Glomerular visceral epithelial cell (primary cell): ENCODE data around the gene SLC16A8.
A peak's percentile ranks its signal among the peaks of the same experiment; 100 is the strongest.
"Not testable (repeated sequence)": the region's sequence is repeated elsewhere in the genome, so short reads cannot be mapped to it uniquely, and the experiment has no call there.

Source experiments
- DNase-seq: peaks from one replicate; pipeline ENCODE4 v3.0.0-alpha.2; 2016; ENCODE audit errors: extremely low spot score

The SLC16A8 gene

DNA sequence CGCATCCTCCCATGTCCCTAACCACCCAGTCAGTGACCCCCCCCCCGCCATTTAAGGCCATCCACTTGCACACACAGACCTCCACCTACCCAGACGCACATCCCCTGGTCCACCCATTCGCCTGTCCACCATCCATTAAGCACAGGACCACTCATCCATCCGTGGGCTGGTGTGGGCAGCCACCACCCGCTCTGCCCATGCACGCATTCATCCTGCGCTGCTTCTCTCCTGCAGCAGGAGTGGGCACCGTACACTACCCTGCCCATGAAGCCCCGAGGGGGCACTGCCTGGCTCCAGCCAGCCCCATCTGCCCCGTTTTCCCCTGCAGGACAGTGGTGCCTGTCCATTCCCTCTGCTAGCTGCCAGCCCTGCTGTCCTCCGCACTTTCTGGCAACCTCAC, 3.9 kb upstream of the SLC16A8 start:
- DNase-seq, result no peak

DNA sequence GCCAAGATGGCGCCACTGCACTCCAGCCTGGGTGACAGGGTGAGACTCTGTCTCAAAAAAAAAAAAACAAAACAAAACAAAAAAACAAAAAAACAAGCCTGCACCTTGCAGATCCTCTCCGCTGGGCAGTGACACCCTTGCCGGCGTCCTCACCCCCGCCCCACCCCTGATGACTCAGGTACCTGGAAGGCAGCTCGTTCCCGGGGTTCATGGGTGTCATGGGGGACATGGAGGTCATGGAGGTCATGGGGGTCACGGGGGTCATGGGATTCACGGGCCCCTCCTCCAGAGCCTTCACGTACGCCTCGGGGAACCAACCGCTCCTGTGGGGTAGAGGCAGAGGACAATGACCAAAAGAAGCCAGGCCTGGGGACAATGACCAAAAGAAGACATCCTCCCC, 3.0 kb upstream of the SLC16A8 start:
- DNase-seq, result no peak

DNA sequence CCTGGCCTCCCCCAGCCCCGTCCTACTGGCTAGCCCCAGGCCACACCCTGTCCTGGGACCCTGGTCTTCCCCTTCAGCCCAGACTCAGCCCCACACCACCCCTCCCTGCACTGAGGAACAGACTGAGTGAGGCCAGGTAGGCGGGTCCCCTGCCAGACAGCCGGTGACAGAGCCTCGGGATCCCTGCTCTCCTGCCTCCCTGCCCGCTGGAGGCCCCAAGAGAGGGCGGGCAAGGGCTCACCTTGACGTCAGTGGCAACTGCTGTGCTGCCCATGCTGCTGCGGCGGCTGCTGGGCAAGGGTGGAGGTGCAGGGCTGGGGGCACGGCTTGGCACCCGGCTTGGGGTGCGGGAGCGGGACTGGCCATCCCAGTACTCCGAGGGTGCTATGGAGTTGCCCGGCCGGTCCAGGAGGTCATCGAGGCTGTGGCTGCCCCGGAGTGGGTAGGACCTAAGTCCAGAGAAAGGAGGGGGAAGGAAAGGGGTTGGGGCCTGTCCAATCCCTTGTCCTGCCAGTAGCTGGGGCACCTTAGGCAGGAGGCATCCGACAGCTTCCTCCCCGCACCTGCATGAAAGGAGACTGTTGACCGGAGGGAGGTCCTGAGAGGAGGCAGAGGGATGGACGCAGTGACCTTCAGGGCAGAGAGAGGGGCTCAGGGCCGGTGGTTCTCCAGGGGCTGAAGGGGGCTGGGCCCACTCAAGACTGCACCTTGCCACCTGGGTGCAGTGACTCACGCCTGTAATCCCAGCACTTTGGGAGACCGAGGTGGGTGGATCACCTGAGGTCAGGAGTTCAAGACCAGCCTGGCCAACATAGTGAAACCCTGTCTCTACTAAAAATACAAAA, 2.2 kb upstream of the SLC16A8 start:
- DNase-seq, result no peak

DNA sequence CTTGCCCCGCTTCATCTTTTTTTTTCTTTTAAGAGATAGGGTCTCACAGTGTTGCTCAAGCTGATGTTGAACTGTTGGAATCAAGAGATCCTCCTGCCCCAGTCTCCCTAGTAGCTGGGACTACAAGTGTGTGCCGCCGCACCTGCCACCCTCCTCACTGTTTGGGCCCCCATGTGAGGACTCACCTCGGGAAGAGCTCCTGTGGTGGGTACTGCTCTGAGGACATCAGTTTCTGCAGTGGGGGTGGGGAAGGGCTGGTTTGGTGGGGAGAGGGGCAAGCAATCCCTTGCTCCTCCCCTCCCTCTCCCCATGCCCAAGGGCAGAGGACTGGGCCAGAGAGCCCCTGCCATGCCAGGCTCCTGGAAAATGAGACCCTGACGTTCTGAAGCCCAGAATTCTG, 1.5 kb upstream of the SLC16A8 start:
- no peak for DNase-seq

DNA sequence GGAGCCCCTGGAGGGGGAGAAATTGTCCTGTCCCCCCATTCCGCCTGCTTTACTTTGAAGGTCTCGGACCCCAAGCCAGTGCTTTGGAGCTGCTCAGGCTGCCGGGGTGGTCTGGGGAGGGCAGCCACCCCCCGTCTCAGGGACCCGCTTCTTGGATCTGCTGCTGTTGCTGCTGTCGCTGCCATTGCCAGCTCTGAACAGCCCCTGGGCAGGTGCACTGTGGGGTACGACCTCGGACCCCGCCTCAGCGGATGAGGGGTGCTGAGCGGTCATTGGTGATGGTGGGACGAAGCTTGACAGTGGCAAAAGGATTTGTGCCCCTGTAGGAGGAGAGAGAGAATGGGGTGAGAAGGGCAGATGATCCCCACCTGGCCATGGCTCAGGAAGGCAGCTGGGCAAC, 1.1 kb upstream of the SLC16A8 start:
- no peak for DNase-seq

DNA sequence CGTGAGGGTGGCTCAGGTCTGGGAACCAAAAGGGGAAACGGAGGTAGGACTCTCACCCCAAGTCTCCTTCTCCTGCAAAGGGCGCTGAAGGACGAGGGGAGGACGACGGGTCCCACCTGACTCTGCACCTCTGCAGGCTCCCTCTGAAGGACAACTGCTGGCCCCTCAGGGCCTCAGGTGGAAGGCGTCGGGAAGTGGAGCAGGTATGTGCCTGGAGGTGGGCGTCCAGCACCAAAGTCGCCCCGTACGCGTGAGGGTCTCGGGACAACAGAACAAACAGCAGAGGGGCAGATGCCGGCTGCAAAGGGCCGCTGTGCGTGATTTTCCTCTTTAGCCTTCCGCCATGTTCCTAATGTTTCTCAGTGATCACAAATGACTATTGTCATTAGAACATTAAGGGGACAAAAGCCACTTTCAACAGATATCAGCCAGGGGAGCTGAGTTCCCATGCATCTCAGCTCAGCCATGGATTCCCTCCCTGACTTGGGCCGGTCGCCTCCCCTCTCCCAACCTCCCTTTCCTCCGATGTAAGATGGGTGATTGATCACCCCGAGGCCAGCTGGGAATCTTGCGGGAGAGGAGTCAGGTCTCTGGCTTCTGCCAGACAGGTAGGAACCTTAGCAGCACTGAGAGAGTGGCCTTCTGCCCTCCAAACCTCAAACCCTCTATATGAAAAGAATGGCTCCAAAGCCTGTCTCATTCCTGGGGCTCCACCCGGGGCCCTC, 836 bp downstream of the SLC16A8 start:
- DNase-seq, result no peak

DNA sequence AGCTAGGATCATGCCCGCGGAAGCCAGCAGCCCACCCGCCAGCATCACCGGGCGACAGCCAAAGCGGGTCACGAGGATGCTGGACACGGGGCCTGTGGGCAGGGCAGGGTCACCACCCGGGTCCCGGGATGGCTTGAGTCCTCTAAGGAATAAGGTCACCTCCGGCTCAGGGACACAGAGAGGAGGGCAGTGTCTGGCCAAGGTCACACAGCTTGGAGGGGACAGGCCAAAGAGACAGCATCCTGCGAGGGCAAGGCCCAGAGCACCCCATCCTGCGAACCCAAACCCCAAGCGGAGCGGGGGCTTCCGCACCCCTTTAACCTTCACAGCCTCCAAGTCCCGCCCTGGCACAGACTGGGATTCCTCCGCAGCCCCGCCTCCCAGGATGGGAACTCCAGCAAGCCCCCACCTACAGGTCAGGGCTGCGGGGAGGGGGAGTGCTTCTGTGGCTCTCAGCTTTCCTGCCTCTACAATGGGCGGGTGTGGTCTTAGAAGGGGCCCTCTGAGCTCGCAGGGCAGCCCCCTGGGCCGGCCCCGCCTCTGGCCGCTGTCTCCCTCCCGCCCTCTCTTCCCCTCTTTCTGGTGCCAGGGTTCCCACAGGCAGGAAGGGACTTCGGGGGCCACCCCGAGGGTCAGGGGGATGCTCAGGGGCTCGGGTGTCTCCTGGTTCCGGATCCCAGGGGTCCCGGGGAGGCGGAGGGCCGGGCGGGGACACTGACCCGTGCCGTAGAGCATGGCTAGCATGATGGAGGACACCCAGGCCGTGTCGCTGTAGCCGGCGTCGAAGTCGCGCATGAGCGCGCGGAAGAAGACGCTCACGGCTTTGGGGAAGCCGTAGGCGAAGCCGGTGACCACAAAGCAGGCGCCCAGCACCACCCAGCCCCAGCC, 1.8 kb downstream of the SLC16A8 start:
- DNase-seq, result no peak

DNA sequence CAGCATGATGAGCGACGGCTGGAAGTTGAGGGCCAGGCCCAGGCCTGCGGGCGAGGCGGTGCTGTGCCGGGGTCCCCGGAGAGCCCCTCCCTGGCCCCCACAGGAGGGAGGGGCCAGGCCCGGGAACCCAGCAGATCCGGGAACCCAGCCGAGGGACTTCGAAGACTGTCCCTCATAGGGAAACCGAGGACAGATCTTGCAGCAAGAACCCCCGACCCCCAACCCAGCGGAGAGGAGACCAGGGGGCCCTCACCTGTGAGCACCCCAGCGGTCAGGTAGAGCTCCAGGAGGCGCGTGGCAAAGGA, 2.4 kb downstream of the SLC16A8 start:
- DNase-seq, result no peak

DNA sequence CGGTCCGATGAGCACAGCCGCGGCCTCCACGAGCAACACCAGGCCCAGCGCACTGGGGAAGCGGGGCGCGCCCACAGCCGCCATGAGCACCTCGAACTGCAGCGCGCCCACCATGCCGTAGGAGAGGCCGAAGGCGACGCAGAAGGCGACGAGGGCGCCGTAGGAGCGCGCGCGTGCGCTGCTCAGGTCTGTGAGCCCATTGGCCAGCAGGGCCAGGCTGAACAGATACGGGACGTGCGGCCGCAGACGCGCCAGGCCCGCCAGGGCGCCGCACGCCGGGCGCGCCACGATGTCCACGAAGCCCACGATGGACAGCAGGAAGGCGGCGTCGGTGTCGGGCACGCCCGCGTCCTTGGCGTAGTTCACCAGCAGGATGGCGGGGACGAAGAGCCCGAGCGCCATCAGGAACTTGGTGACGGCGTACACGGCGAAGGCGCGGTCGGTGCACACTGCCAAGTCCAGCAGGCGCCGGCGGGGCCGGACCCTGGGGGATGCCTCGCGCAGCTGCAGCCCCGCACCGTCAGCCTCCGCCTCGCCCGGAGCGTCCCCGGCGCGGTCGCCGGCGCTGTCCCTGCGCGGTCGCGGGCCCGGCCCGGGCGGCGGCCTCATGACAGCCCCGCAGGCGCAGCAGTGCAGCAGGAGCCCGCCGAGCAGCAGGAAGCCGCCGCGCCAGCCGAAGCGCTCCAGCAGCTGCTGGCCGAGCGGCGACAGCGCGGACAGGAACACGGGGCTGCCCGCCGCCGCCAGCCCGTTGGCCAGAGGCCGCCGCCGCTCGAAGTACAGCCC, 2.9 kb downstream of the SLC16A8 start:
- DNase-seq, result peak; percentile 17

DNA sequence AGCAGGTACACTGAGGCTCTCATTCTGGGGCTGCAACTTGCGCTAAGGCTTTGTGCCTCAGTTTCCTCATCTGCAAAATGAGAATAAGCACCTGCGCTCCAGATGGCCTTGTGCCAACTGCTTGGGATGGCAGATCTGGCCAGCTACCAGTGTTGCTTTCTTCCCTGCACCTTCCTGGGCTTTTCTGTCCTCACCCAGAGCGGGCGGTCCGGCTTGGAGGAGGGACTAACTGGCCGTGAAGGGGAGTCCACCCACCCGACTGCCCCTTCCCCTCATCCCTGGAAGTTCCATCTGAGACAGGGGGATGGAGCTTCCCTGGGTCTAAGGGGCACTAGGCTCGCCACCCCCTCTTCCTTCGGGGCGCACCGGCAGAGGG, 3.5 kb downstream of the SLC16A8 start:
- DNase-seq, result no peak

DNA sequence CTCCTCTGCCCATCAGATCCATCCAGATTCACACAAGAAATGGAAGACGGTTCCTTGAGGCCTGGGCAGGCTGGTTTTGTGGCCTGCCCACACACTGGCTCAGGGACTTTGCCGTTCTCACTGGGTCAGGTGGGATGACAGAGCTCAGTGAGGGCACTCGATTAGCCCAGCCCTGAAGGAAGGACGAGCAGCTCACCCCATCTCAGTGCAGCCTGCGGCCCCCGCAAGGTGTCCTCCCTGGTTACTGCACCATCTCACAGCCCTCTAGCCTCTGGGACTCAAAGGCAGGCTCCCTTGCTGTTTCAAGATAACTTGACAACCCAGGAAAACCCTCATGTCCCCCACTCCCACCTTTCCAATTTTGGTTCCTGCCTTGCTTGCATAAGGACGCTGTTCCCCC, 4.2 kb downstream of the SLC16A8 start:
- DNase-seq, result no peak

DNA sequence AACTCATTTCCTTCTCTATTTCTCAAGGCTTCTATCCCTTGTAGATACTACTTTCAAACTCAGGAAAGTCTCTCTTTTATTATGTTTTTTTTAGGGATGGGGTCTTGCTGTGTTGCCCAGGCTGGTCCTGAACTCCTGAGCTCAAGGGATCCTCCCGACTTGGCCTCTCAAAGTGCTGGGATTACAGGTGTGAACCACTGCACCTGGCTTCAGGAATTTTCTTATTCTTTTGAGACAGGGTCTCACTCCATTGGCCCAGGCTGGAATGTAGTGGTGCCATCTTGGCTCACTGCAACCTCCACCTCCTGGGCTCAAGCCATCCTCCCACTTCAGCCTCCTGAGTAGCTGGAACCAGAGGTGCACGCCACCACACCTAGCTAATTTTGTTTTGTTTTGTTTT, 4.8 kb downstream of the SLC16A8 start:
- not testable (repeated sequence) for DNase-seq

DNA sequence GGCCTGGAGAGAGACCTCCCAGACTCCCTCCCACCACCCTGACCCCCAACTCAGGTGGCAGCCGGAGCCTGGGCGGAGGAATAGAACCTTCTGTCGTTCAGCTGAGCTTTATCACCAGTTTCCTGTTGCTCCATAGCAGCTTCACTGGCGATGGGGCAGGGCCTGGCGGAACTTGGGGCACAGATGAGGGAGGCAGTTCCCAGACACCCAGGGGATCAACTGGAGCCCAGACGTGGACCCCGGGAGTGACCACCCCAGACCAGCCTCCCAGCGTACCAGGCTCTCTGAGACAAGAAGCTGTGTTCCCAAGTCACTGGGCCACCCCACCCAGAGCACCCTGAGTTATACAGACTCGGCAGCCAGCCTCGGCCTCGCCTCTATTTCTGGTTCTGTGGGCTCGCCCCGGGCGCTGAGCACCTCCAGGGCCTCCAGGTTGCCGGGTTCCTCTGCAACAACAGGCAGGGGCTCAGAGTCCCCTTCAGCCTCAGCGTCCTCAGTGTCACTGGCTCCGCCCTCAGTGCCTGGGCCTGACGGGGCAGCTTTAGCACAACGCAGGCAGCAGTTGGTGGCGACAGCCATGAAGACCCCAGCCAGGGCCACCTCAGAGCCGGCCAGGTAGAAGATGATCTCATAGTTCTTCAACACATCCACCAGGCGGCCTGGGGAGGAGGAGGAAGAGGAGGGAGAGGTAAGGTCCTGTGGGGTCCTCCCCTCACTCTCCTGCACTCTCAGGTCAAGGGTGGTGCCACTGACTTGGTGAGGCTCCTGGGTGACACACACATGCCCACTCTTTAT, 5.7 kb downstream of the SLC16A8 start:
- DNase-seq, result no peak

DNA sequence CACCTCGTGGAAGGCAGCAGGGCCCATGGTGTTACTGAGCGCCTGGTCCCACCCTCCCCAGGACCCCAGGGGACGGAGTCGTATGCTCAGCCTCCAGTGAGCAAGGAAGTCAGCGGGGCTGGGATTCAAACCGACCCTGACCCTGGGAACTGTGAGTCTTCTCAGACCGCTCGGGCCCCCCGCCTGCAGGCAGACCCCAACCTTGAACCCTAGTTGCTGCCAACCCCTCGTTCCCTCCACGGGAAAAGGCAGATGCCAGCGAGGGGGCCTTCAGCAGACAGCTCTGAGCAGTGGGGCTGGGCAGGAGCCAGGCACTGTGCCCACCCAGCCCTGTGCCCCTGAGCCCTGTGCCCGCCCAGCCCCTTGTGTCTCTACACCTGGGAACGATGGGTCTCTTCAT, 6.4 kb downstream of the SLC16A8 start:
- no peak for DNase-seq

DNA sequence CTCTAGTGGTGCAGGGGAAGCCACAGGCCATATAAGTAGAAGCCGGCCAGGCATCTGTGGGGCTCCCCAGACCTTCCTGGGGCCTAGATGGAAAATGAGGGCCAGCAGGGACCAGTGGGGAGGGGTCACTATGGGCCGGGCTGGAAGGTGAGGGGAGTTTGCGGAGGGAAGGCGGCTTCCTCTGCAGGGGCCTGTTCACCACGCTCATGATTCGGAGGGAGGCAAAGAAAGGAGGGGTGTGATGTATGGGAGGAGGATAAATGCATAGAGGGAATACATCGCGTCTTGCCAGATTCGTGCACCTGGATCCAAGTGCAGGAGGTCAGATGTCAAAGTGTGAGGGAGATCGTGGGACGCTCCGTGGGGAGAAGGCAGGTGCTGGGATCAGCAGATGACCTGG, 6.9 kb downstream of the SLC16A8 start:
- no peak for DNase-seq

DNA sequence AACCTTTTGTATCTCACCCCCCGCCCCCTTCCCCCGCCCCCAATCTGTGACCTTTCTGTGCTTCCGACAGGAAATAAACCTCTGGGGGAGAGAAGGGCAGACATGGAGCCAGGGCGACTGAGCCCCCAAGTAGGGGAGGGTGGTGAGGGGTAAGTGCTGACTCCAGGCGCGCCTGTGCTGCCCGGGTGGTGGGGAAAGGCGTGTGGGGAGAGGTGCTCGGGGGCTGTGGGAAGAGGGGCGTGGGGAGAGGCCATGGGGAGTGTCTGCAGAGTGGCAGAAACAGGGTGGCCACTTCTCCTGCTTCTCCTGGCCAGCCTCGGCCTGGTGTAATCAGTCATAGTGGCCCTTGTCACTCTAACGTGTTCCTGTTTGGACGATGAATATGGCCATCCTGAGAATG, 8.0 kb downstream of the SLC16A8 start:
- no peak for DNase-seq

DNA sequence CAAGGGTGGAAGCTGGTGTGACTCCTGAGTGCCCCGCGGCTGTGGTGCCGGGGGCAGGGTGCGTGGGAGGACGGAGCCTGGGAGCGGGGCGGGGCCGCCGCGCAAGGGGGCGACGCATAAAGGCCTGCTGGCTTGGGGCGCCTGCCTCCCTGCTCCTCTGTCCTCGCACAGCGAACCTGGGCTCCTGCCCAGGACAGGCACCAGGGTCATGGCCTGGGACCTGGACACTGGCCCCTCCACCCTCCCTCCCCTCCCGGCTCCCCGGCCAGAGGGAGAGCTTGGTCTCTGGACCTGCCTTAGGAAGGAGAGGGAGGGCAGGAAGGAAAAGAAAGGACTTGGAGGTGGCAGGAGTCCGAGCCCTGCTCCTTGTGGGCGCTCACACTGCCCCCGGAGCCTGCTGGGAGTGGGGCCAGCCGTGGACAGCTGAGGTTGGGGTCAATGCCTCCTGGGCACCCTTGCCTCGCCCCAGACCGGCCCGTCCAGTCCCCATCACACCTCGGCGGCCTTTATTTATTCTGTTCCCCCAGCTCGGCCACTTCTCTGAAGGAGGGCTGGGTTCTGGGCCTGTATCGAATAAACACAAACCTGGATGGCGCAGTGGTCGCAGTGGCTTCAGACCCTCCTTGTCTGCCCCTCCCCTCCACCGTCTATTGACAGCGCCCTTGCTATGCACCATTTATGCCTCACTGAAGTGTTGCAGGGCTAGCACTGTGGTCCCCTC, 8.7 kb downstream of the SLC16A8 start:
- no peak for DNase-seq

DNA sequence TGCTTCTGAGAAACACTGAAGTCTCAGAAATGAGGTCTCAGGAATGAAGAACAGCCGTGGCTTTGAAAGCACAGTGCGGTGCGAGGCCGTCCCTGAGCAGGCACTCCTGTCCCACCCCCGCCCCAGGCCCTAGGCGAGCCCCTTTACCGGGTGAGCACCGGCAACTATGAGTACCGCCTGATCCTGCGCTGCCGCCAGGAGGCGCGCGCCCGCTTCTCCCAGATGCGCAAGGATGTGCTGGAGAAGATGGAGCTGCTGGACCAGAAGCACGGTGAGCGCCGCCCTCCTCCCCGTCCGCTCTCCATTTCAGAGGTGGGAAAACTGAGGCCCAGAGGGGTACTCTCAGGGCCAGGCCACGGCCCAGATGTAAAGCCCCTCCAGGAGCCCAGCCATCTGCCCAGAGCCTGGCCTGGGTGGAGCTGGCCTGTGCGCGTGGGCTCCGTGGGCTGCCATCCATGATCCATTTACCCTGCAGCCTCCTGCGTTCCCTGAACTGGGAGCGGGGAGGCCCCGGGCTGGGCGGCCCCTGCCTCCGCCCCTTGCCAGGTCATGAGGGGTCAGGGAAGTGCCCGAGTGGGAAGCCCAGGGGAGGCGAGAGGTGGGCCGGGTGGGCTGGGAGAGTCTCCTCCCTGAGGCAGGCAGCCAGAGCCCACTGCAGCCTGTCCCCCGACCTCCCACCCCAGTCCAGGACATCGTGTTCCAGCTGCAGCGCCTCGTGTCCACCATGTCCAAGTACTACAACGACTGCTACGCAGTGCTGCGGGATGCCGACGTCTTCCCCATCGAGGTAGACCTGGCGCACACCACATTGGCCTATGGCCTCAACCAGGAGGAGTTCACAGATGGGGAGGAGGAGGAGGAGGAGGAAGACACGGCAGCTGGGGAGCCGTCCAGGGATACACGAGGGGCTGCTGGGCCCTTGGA, 9.5 kb downstream of the SLC16A8 start:
- DNase-seq, result no peak
